Neural progenitor cell (in vitro differentiated cells): Measurements from ENCODE around the gene SRSF7. TPM values are rescaled to one million over a fixed set of nuclear protein-coding genes. Genes with fewer than 3 reads are reported as not detected.
"Not testable (repeated sequence)": the region's sequence is repeated elsewhere in the genome, so short reads cannot be mapped to it uniquely, and the experiment has no call there.

ENCODE experiments used
- DNase-seq: peaks from one replicate; pipeline ENCODE4 v3.0.0-alpha.2; 2016; ENCODE audit warnings: low spot score
- H2AFZ ChIP-seq: fragments of 200-600 bp; sonication (generic); replicated peaks from 2 replicates; pipeline ENCODE4 v1.6.1; 2016; ENCODE audit warnings: antibody characterized with exemption
- H3F3A ChIP-seq: fragments of 200-600 bp; sonication (generic); 2 replicates; pipeline ENCODE4 v1.6.1; 2016; ENCODE audit warnings: antibody characterized with exemption, low read depth
- H3K27ac ChIP-seq: fragments of 200-600 bp; sonication (generic); 2 replicates; pipeline ENCODE4 v1.5.1; 2016; ENCODE audit warnings: mild to moderate bottlenecking
- H3K27me3 ChIP-seq: fragments of 200-600 bp; sonication (generic); 2 replicates; pipeline ENCODE4 v1.6.1; 2016; ENCODE audit warnings: mild to moderate bottlenecking, moderate library complexity
- H3K36me3 ChIP-seq: fragments of 200-600 bp; sonication (generic); 2 replicates; pipeline ENCODE4 v1.5.1; 2016
- H3K4me1 ChIP-seq: fragments of 200-600 bp; sonication (generic); 2 replicates; pipeline ENCODE4 v1.6.1; 2016; ENCODE audit warnings: mixed run types
- H3K4me2 ChIP-seq: fragments of 200-600 bp; sonication (generic); 2 replicates; pipeline ENCODE4 v1.6.1; 2016
- H3K4me3 ChIP-seq: fragments of 200-600 bp; sonication (generic); 2 replicates; pipeline ENCODE4 v1.5.1; 2016
- H3K79me2 ChIP-seq: fragments of 200-600 bp; sonication (generic); 2 replicates; pipeline ENCODE4 v1.6.1; 2016; ENCODE audit warnings: low read depth
- H3K9ac ChIP-seq: fragments of 200-600 bp; sonication (generic); 2 replicates; pipeline ENCODE4 v1.6.1; 2016
- H3K9me3 ChIP-seq: fragments of 200-600 bp; sonication (generic); 2 replicates; pipeline ENCODE4 v1.5.1; 2016; ENCODE audit warnings: low read depth
- H4K20me1 ChIP-seq: fragments of 200-600 bp; sonication (generic); 2 replicates; pipeline ENCODE4 v1.6.1; 2016; ENCODE audit warnings: low read depth
- H3K27ac Mint-ChIP-seq: 3 replicates; pipeline ENCODE4 v1.8.0; 2021; ENCODE audit warnings: mixed read lengths
- H3K27me3 Mint-ChIP-seq: 2 replicates; pipeline ENCODE4 v1.8.0; 2022; ENCODE audit warnings: low read depth, mild to moderate bottlenecking, inconsistent platforms, moderate library complexity, mixed read lengths; ENCODE audit not compliant: insufficient read depth
- H3K36me3 Mint-ChIP-seq: 3 replicates; pipeline ENCODE4 v1.8.0; 2021; ENCODE audit warnings: mixed read lengths
- H3K4me1 Mint-ChIP-seq: 3 replicates; pipeline ENCODE4 v1.8.0; 2021; ENCODE audit warnings: mixed read lengths
- H3K4me3 Mint-ChIP-seq: 3 replicates; pipeline ENCODE4 v1.8.0; 2021; ENCODE audit warnings: mild to moderate bottlenecking, moderate library complexity, mixed read lengths
- H3K9me3 Mint-ChIP-seq: 3 replicates; pipeline ENCODE4 v1.8.0; 2020; ENCODE audit warnings: mixed read lengths
- EZH2 ChIP-seq: fragments of 200-600 bp; sonication (generic); IDR thresholded peaks from 2 replicates; pipeline ENCODE4 v1.6.1; 2017; ENCODE audit warnings: antibody characterized with exemption, mild to moderate bottlenecking, moderate library complexity
- EZH2phosphoT487 ChIP-seq: fragments of 200-600 bp; sonication (generic); IDR thresholded peaks from 2 replicates; pipeline ENCODE4 v1.6.1; 2017; ENCODE audit warnings: antibody characterized with exemption
- total RNA-seq: library from RNA; depleted of rRNA; stranded (reverse); fragments of >200 nt; gene quantifications from 2 replicates; pipeline ENCODE4 v1.2.3, GENCODE V29; 2015; ENCODE audit warnings: low replicate concordance
- TF ChIP-seq, protein P1 (sequence below): fragments of 200-600 bp; sonication (generic); IDR thresholded peaks from 2 replicates; pipeline ENCODE4 v1.5.1; 2017; ENCODE audit warnings: antibody characterized with exemption, mild to moderate bottlenecking

SRSF7 gene
- total RNA-seq, 1 donor from 2014 or later: 307 TPM

DNA sequence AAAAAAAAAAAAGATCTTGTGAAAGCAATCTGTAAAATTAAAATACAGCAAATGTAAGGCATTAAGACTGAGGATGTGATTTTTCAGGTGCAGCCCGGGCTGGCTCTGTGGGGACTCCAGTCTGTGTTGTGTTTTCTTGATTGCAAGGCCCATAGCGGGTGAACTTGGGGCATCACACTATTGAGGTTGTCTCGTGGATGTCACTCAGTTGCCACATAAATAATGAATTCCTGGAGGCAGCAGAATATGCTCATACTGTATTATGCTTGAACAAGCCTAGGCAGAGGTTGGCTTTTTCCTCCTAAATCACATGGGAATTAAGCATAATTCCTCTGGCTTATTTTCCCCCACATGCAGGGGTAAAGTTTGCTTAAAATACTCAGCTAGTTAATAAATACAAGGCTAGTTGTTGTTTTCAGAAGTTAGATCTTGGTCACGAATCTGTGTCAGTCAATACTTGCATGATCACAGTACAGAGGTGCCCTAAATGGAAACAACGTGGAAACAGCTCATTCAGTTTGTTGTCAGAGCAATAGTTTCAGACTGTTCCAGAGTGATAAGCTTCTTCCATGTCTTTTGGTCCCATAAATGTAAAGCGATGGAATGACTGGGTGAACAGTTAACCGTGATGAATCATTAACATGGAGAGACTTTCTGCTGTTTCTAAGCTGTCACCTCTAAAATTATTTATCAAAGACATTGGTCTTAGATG is 43.2 kb upstream of the SRSF7 start:
- H2AFZ ChIP-seq: no peak overlapping the region
- no peaks in the 10 kb centered on the region for H3F3A ChIP-seq
- H3K4me1 ChIP-seq: no peaks in the 10 kb centered on the region
- no peaks in the 10 kb centered on the region for H3K36me3 ChIP-seq
- H3K27ac ChIP-seq: no peak overlapping the region
- H3K9ac ChIP-seq: no peak overlapping the region
- no peaks in the 10 kb centered on the region for H3K9me3 ChIP-seq
- no peak for TF ChIP-seq EZH2
- no peak for TF ChIP-seq EZH2phosphoT487
- TF ChIP-seq, protein P1, sequence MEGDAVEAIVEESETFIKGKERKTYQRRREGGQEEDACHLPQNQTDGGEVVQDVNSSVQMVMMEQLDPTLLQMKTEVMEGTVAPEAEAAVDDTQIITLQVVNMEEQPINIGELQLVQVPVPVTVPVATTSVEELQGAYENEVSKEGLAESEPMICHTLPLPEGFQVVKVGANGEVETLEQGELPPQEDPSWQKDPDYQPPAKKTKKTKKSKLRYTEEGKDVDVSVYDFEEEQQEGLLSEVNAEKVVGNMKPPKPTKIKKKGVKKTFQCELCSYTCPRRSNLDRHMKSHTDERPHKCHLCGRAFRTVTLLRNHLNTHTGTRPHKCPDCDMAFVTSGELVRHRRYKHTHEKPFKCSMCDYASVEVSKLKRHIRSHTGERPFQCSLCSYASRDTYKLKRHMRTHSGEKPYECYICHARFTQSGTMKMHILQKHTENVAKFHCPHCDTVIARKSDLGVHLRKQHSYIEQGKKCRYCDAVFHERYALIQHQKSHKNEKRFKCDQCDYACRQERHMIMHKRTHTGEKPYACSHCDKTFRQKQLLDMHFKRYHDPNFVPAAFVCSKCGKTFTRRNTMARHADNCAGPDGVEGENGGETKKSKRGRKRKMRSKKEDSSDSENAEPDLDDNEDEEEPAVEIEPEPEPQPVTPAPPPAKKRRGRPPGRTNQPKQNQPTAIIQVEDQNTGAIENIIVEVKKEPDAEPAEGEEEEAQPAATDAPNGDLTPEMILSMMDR: no peak
- H3K4me3 ChIP-seq: no peak overlapping the region
- DNase-seq: no peak
- Mint-ChIP-seq H3K4me1 (peaks cover 17% of the 10 kb centered on the region), H3K9me3 (no peaks in the 10 kb centered on the region), H3K36me3 (peaks cover 4% of the 10 kb centered on the region), H3K27me3 (peaks cover 2% of the 10 kb centered on the region), H3K27ac (peak overlapping the region; percentile 77), H3K4me3 (no peak overlapping the region)
- no peaks in the 10 kb centered on the region for H4K20me1 ChIP-seq
- H3K79me2 ChIP-seq: no peaks in the 10 kb centered on the region
- no peak overlapping the region for H3K4me2 ChIP-seq
- H3K27me3 ChIP-seq: no peaks in the 10 kb centered on the region

DNA sequence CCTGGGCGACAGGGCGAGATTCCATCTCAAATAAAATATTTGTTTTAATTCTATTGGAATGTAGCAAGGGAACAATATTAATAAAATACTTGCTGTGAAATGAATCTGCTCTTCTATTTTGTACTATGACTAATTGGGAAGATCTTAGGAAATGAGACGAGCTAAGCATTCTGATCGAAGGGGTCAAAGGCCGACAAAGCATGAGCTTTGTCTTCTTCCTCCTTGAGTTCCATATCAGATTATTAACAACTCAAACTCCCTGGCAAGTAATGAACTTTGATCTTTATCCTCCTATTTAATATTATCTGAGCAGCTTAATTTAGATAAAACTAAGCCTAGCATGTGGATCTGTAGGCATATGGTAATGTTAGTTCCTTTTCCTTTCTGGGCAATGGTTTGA is 42.4 kb upstream of the SRSF7 start:
- Mint-ChIP-seq H3K36me3 (peaks cover 4% of the 10 kb centered on the region), H3K9me3 (no peaks in the 10 kb centered on the region), H3K4me1 (peaks cover 23% of the 10 kb centered on the region), H3K4me3 (no peak overlapping the region), H3K27ac (peak overlapping the region; percentile 46), H3K27me3 (peaks cover 2% of the 10 kb centered on the region)
- Histone ChIP-seq H3K4me3 (no peak overlapping the region), H3K4me2 (no peak overlapping the region), H4K20me1 (no peaks in the 10 kb centered on the region), H2AFZ (no peak overlapping the region), H3K4me1 (peaks cover 2% of the 10 kb centered on the region), H3K9me3 (no peaks in the 10 kb centered on the region), H3F3A (no peaks in the 10 kb centered on the region), H3K79me2 (no peaks in the 10 kb centered on the region), H3K27me3 (no peaks in the 10 kb centered on the region), H3K36me3 (no peaks in the 10 kb centered on the region), H3K9ac (no peak overlapping the region), H3K27ac (no peak overlapping the region)
- no peak for DNase-seq
- TF ChIP-seq EZH2phosphoT487 (no peak), EZH2 (no peak)
- TF ChIP-seq, protein P1: no peak

DNA sequence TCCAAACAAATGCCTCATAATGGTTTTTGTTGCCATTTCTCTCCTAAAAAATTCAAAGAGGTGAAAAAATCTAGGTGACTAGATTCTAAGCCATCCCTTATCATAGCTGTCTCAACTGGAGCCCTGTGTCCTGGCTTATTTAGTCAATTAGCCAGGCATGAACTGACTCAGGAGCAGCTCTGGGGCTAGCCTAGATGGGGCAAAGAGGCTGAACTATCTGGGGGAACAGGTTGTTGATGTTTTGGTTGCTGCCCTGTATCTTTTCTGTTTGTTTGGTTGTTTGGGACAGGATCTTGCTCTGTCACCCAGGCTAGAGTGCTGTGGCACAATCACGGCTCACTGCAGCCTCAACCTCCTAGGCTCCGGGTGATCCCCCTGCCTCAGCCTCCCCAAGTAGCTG is 41.6 kb upstream of the SRSF7 start:
- Histone ChIP-seq H3K27me3 (no peaks in the 10 kb centered on the region), H3K27ac (no peak overlapping the region), H3K79me2 (no peaks in the 10 kb centered on the region), H3K4me2 (no peak overlapping the region), H3F3A (no peaks in the 10 kb centered on the region), H3K9ac (no peak overlapping the region), H2AFZ (no peak overlapping the region), H3K36me3 (no peaks in the 10 kb centered on the region), H3K4me3 (no peak overlapping the region), H3K9me3 (no peaks in the 10 kb centered on the region), H4K20me1 (no peaks in the 10 kb centered on the region), H3K4me1 (peaks cover 4% of the 10 kb centered on the region)
- H3K27ac Mint-ChIP-seq: no peak overlapping the region
- H3K27me3 Mint-ChIP-seq: peaks cover 4% of the 10 kb centered on the region
- no peak overlapping the region for H3K4me3 Mint-ChIP-seq
- no peak for TF ChIP-seq EZH2
- TF ChIP-seq EZH2phosphoT487: no peak
- TF ChIP-seq, protein P1: no peak
- no peaks in the 10 kb centered on the region for H3K9me3 Mint-ChIP-seq
- peaks cover 25% of the 10 kb centered on the region for H3K4me1 Mint-ChIP-seq
- DNase-seq: no peak
- peaks cover 4% of the 10 kb centered on the region for H3K36me3 Mint-ChIP-seq

DNA sequence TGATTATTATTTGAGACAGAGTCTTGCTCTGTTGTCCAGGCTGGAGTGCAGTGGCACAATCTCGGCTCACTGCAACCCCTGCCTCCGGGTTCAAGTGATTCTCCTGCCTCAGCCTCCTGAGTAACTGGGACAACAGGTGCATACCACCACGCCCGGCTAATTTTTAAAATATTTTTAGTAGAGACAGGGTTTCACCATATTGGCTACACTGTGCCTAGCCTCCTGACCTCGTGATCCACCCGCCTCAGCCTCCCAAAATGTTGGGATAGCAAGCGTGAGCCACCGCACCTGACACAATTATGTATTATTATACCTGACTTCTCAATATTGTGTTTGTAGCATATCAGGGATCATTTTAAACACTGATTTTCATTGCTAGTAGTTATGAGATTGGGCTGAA is 41.2 kb upstream of the SRSF7 start:
- not testable (repeated sequence) for H3K4me3 Mint-ChIP-seq, H3K79me2 ChIP-seq, DNase-seq, H4K20me1 ChIP-seq, H3K36me3 ChIP-seq, H3K36me3 Mint-ChIP-seq, H3K9ac ChIP-seq, H3K27ac ChIP-seq, H3K27ac Mint-ChIP-seq, H3K27me3 Mint-ChIP-seq, H3K4me2 ChIP-seq, H3K27me3 ChIP-seq, H3K4me1 ChIP-seq, H2AFZ ChIP-seq, H3F3A ChIP-seq, H3K9me3 ChIP-seq, H3K9me3 Mint-ChIP-seq, H3K4me3 ChIP-seq
- H3K4me1 Mint-ChIP-seq: peaks cover 20% of the 10 kb centered on the region
